Endometrial microvascular endothelial cells (primary cell): ENCODE data around the gene MIA3. TPM values are rescaled to one million over a fixed set of nuclear protein-coding genes. Genes with fewer than 3 reads are reported as not detected.

Source experiments
- in situ Hi-C: cut with HindIII; loops from 2 replicates; pipeline ENCODE4 v1.10.0; 2017; ENCODE audit warnings: low sequenced_read_pairs, low pct_unique_long_range_greater_than_20kb; ENCODE audit errors: inconsistent ontology term
- total RNA-seq: library from RNA; depleted of rRNA; stranded (reverse); fragments of >200 nt; gene quantifications from one replicate; pipeline ENCODE4 v1.2.3, GENCODE V29; 2015; ENCODE audit errors: inconsistent ontology term

Gene MIA3
- total RNA-seq, 1 donor from 2014 or later, result 30.1 TPM

GRCh38 chr1:222616525-222616924 is 1.4 kb upstream of the MIA3 start:
- in situ Hi-C loops, result no loop called here

- in situ Hi-C loops, result no loop called here
Measured at GRCh38 chr1:222617367-222617951, 438 bp upstream of the MIA3 start.

- in situ Hi-C loops, result no loop called here
Measured at GRCh38 chr1:222618880-222619596, 1.1 kb downstream of the MIA3 start.

- in situ Hi-C loops, result no loop called here
Measured at GRCh38 chr1:222620566-222620965, 2.7 kb downstream of the MIA3 start.

- in situ Hi-C loops, result no loop called here
Measured at GRCh38 chr1:222622765-222623164, 4.9 kb downstream of the MIA3 start.

GRCh38 chr1:222623458-222623857 is 5.6 kb downstream of the MIA3 start:
- in situ Hi-C loops, result no loop called here

GRCh38 chr1:222624214-222624613 is 6.3 kb downstream of the MIA3 start:
- in situ Hi-C loops, result no loop called here

- in situ Hi-C loops, result no loop called here
Measured at GRCh38 chr1:222627232-222627631, 9.3 kb downstream of the MIA3 start.

GRCh38 chr1:222629921-222630535 is 12.1 kb downstream of the MIA3 start:
- in situ Hi-C loops, result no loop called here

GRCh38 chr1:222631611-222632208 is 13.8 kb downstream of the MIA3 start:
- in situ Hi-C loops, result no loop called here

GRCh38 chr1:222632749-222633148 is 14.9 kb downstream of the MIA3 start:
- in situ Hi-C loops, result no loop called here

GRCh38 chr1:222634180-222635013 is 16.5 kb downstream of the MIA3 start:
- in situ Hi-C loops, result no loop called here

GRCh38 chr1:222641269-222641948 is 23.5 kb downstream of the MIA3 start:
- in situ Hi-C loops, result no loop called here

GRCh38 chr1:222642468-222642867 is 24.6 kb downstream of the MIA3 start:
- in situ Hi-C loops, result no loop called here

- in situ Hi-C loops, result no loop called here
Measured at GRCh38 chr1:222643606-222643937, 25.7 kb downstream of the MIA3 start.

- in situ Hi-C loops, result no loop called here
Measured at GRCh38 chr1:222643938-222644635, 26.2 kb downstream of the MIA3 start.

GRCh38 chr1:222644636-222644980 is 26.7 kb downstream of the MIA3 start:
- in situ Hi-C loops, result no loop called here

GRCh38 chr1:222652676-222653075 is 34.8 kb downstream of the MIA3 start:
- in situ Hi-C loops, result no loop called here
